HG03039 (cell line): ENCODE measurements around the gene ERFL.
"Not testable (repeated sequence)": the region's sequence is repeated elsewhere in the genome, so short reads cannot be mapped to it uniquely, and the experiment has no call there.

ENCODE experiments used
- ATAC-seq: cut with Tn5 transposase; IDR thresholded peaks from one replicate; pipeline ENCODE4 v1.9.1; 2021; ENCODE audit warnings: mild to moderate bottlenecking, moderate library complexity; ENCODE audit not compliant: unreplicated experiment

The ERFL gene

GRCh38 chr19:41914424-41914834 lies 13.8 kb downstream of the ERFL start:
- ATAC-seq: not testable (repeated sequence)

GRCh38 chr19:41913538-41914423 lies 14.5 kb downstream of the ERFL start:
- ATAC-seq: no peak

GRCh38 chr19:41912899-41913537 lies 15.2 kb downstream of the ERFL start:
- ATAC-seq: no peak

- ATAC-seq: no peak
Observed at GRCh38 chr19:41911889-41912731, 16.1 kb downstream of the ERFL start.

GRCh38 chr19:41910992-41911888 lies 17.0 kb downstream of the ERFL start:
- ATAC-seq: no peak

- ATAC-seq: no peak
Observed at GRCh38 chr19:41910240-41910991, 17.8 kb downstream of the ERFL start.

- no peak for ATAC-seq
Observed at GRCh38 chr19:41909706-41910105, 18.5 kb downstream of the ERFL start.

- ATAC-seq: no peak
Observed at GRCh38 chr19:41908724-41909464, 19.4 kb downstream of the ERFL start.

- ATAC-seq: no peak
Observed at GRCh38 chr19:41907994-41908615, 20.1 kb downstream of the ERFL start.

GRCh38 chr19:41906916-41907680 lies 21.2 kb downstream of the ERFL start:
- no peak for ATAC-seq

GRCh38 chr19:41906271-41906670 lies 22.0 kb downstream of the ERFL start:
- ATAC-seq: no peak

GRCh38 chr19:41905273-41906002 lies 22.8 kb downstream of the ERFL start:
- no peak for ATAC-seq

GRCh38 chr19:41904118-41904870 lies 24.0 kb downstream of the ERFL start:
- ATAC-seq: no peak

GRCh38 chr19:41903193-41903953 lies 24.9 kb downstream of the ERFL start:
- ATAC-seq: no peak

- no peak for ATAC-seq
Observed at GRCh38 chr19:41902594-41902993, 25.7 kb downstream of the ERFL start.
